HEK293 (cell line): ENCODE measurements around the gene NOC2L.
A peak's percentile ranks its signal among the peaks of the same experiment; 100 is the strongest.

Experiments used
- BCL11A ChIP-seq: fragments of 450-650 bp; formaldehyde crosslinking; IDR thresholded peaks from 2 replicates; pipeline ENCODE4 v1.5.1; 2016; ENCODE audit warnings: low read depth, missing biosample characterization, missing genetic modification characterization
- HOXA7 ChIP-seq: sonication (generic); formaldehyde crosslinking; IDR thresholded peaks from 2 replicates; pipeline ENCODE4 v1.8.1; 2022; ENCODE audit warnings: missing genetic modification reagents, borderline replicate concordance
- KLF17 ChIP-seq: fragments of 450-650 bp; formaldehyde crosslinking; IDR thresholded peaks from 2 replicates; pipeline ENCODE4 v1.5.1; 2016; ENCODE audit warnings: missing biosample characterization, missing genetic modification characterization
- KLF9 ChIP-seq: fragments of 450-650 bp; formaldehyde crosslinking; IDR thresholded peaks from 2 replicates; pipeline ENCODE4 v1.5.1; 2016; ENCODE audit warnings: missing biosample characterization, missing genetic modification characterization, low read depth
- SETDB1 ChIP-seq: IDR thresholded peaks from one replicate; pipeline ENCODE4 v1.6.1; 2017; ENCODE audit warnings: mild to moderate bottlenecking, low read length, moderate library complexity, mixed read lengths; ENCODE audit not compliant: insufficient read length
- SP7 ChIP-seq: fragments of 450-650 bp; formaldehyde crosslinking; IDR thresholded peaks from 2 replicates; pipeline ENCODE4 v1.5.1; 2016; ENCODE audit warnings: missing biosample characterization, missing genetic modification characterization
- TRIM28 ChIP-seq: IDR thresholded peaks from 2 replicates; pipeline ENCODE4 v1.6.1; 2011; ENCODE audit warnings: low read length, control low read depth, borderline replicate concordance
- TSHZ1 ChIP-seq: fragments of 450-650 bp; formaldehyde crosslinking; IDR thresholded peaks from 2 replicates; pipeline ENCODE4 v1.5.1; 2016; ENCODE audit warnings: missing biosample characterization, missing genetic modification characterization, borderline replicate concordance
- ZBTB20 ChIP-seq: fragments of 450-650 bp; formaldehyde crosslinking; IDR thresholded peaks from 2 replicates; pipeline ENCODE4 v1.5.1; 2016; ENCODE audit warnings: missing biosample characterization, missing genetic modification characterization
- ZBTB21 ChIP-seq: fragments of 450-650 bp; formaldehyde crosslinking; IDR thresholded peaks from 2 replicates; pipeline ENCODE4 v1.5.1; 2017; ENCODE audit warnings: missing biosample characterization, missing genetic modification characterization
- ZBTB26 ChIP-seq: fragments of 450-650 bp; formaldehyde crosslinking; optimal IDR thresholded peaks from 2 replicates; pipeline ENCODE3; 2016; ENCODE audit warnings: missing biosample characterization, mild to moderate bottlenecking, missing genetic modification characterization
- ZBTB44 ChIP-seq: fragments of 450-650 bp; IDR thresholded peaks from 2 replicates; pipeline ENCODE4 v1.5.1; 2018; ENCODE audit warnings: missing biosample characterization, mild to moderate bottlenecking, missing genetic modification characterization
- ZBTB8A ChIP-seq: fragments of 450-650 bp; formaldehyde crosslinking; IDR thresholded peaks from 2 replicates; pipeline ENCODE4 v1.5.1; 2016; ENCODE audit warnings: missing biosample characterization, missing genetic modification characterization
- ZFHX2 ChIP-seq: fragments of 450-650 bp; formaldehyde crosslinking; conservative IDR thresholded peaks from 2 replicates; pipeline ENCODE4 v1.5.1; 2016; ENCODE audit warnings: missing biosample characterization, missing genetic modification characterization
- ZNF112 ChIP-seq: fragments of 450-650 bp; formaldehyde crosslinking; IDR thresholded peaks from 2 replicates; pipeline ENCODE4 v1.5.0; 2017; ENCODE audit warnings: missing biosample characterization, missing genetic modification characterization
- ZNF146 ChIP-seq: fragments of 450-650 bp; formaldehyde crosslinking; IDR thresholded peaks from 2 replicates; pipeline ENCODE4 v1.5.1; 2016; ENCODE audit warnings: missing biosample characterization, missing genetic modification characterization
- ZNF184 ChIP-seq: fragments of 450-650 bp; IDR thresholded peaks from 2 replicates; pipeline ENCODE4 v1.5.1; 2018; ENCODE audit warnings: missing biosample characterization, mild to moderate bottlenecking, missing genetic modification characterization
- ZNF394 ChIP-seq: fragments of 450-650 bp; formaldehyde crosslinking; IDR thresholded peaks from 2 replicates; pipeline ENCODE4 v1.5.1; 2016; ENCODE audit warnings: missing biosample characterization, missing genetic modification characterization, mild to moderate bottlenecking, moderate library complexity, borderline replicate concordance
- ZNF48 ChIP-seq: fragments of 450-650 bp; formaldehyde crosslinking; IDR thresholded peaks from 2 replicates; pipeline ENCODE4 v1.5.1; 2016; ENCODE audit warnings: missing biosample characterization, missing genetic modification characterization
- ZNF544 ChIP-seq: fragments of 450-650 bp; formaldehyde crosslinking; IDR thresholded peaks from 2 replicates; pipeline ENCODE4 v1.5.0; 2017; ENCODE audit warnings: missing biosample characterization, missing genetic modification characterization
- ZNF548 ChIP-seq: fragments of 450-650 bp; formaldehyde crosslinking; IDR thresholded peaks from 2 replicates; pipeline ENCODE4 v1.5.1; 2016; ENCODE audit warnings: missing biosample characterization, missing genetic modification characterization
- ZNF626 ChIP-seq: fragments of 450-650 bp; sonication (Bioruptor Pico); formaldehyde crosslinking; IDR thresholded peaks from 2 replicates; pipeline ENCODE4 v1.5.1; 2018; ENCODE audit warnings: missing biosample characterization, missing genetic modification characterization, inconsistent platforms
- ZNF645 ChIP-seq: fragments of 450-650 bp; formaldehyde crosslinking; IDR thresholded peaks from 2 replicates; pipeline ENCODE4; 2016; ENCODE audit warnings: missing biosample characterization, missing genetic modification characterization
- ZNF660 ChIP-seq: fragments of 450-650 bp; IDR thresholded peaks from 2 replicates; pipeline ENCODE4 v1.5.1; 2018; ENCODE audit warnings: missing biosample characterization, mild to moderate bottlenecking, missing genetic modification characterization
- ZNF692 ChIP-seq: fragments of 450-650 bp; formaldehyde crosslinking; IDR thresholded peaks from 2 replicates; pipeline ENCODE4 v1.5.1; 2016; ENCODE audit warnings: missing biosample characterization, missing genetic modification characterization
- ZNF707 ChIP-seq: fragments of 450-650 bp; formaldehyde crosslinking; IDR thresholded peaks from 2 replicates; pipeline ENCODE4 v1.5.1; 2016; ENCODE audit warnings: missing biosample characterization, missing genetic modification characterization
- ZNF792 ChIP-seq: fragments of 450-650 bp; formaldehyde crosslinking; IDR thresholded peaks from 2 replicates; pipeline ENCODE4 v1.5.1; 2016; ENCODE audit warnings: missing biosample characterization, missing genetic modification characterization
- ZSCAN4 ChIP-seq: fragments of 450-650 bp; formaldehyde crosslinking; IDR thresholded peaks from 2 replicates; pipeline ENCODE4 v1.5.1; 2017; ENCODE audit warnings: missing biosample characterization, missing genetic modification characterization

NOC2L gene

GRCh38 chr1:932776-933602, 26.1 kb downstream of the NOC2L start (continued):
- TF ChIP-seq ZFHX2 (tag by site-specific recombination): no peak; the same call in 1 of the 2 replicates
- TF ChIP-seq ZBTB21: no peak
- peak; percentile 36; the same call in 1 of the 2 replicates for TF ChIP-seq ZNF394
- no peak for TF ChIP-seq TRIM28
- peak; percentile 43 for TF ChIP-seq BCL11A
- no peak for TF ChIP-seq ZSCAN4 (tag by site-specific recombination)
- TF ChIP-seq ZNF544 (tag by site-specific recombination): no peak
- peak; percentile 28; the same call in 1 of the 2 replicates for TF ChIP-seq ZBTB8A (tag by site-specific recombination)
- TF ChIP-seq ZNF626 (tag by site-specific recombination): no peak
- TF ChIP-seq ZNF112: no peak
- TF ChIP-seq ZBTB26 (tag by site-specific recombination): no peak
- TF ChIP-seq SETDB1: no peak
- 0 out of 2 replicates have a peak, but pooled peaks have one; percentile 28 for TF ChIP-seq ZNF692
- no peak for TF ChIP-seq ZNF792 (tag by site-specific recombination)
- TF ChIP-seq ZNF146 (tag by site-specific recombination): no peak
- no peak for TF ChIP-seq KLF9 (tag by site-specific recombination)
- no peak for TF ChIP-seq TSHZ1 (tag by site-specific recombination)
- 0 out of 2 replicates have a peak, but pooled peaks have one; percentile 8 for TF ChIP-seq ZBTB20 (tag by site-specific recombination)
- TF ChIP-seq SP7 (tag by site-specific recombination): no peak
- no peak for TF ChIP-seq ZNF184 (tag by site-specific recombination)
- TF ChIP-seq ZNF645 (tag by site-specific recombination): no peak
- TF ChIP-seq ZNF548 (tag by site-specific recombination): no peak
- no peak for TF ChIP-seq ZNF48 (tag by site-specific recombination)
- no peak for TF ChIP-seq KLF17 (tag by site-specific recombination)
- no peak for TF ChIP-seq ZNF660 (tag by site-specific recombination)
- TF ChIP-seq ZBTB44 (tag by site-specific recombination): no peak
- no peak for TF ChIP-seq ZNF707 (tag by site-specific recombination)
- no peak for TF ChIP-seq HOXA7 (CRISPR knock-in tag)
